A549 treated with ZK216348 at 1 μM for 4 hours (cell line): Measurements from ENCODE around the gene CACNG3. TPM values are rescaled to one million over a fixed set of nuclear protein-coding genes. Genes with fewer than 3 reads are reported as not detected.

Experiments used
- total RNA-seq: library from RNA; stranded (reverse); fragments of 200-300 nt; extraction: Qiagen RNA extraction; gene quantifications from 5 replicates; pipeline ENCODE4 v1.2.3, GENCODE V29; 2022; ENCODE audit warnings: low read depth

Gene CACNG3
- total RNA-seq = not detected in 5 replicates

DNA sequence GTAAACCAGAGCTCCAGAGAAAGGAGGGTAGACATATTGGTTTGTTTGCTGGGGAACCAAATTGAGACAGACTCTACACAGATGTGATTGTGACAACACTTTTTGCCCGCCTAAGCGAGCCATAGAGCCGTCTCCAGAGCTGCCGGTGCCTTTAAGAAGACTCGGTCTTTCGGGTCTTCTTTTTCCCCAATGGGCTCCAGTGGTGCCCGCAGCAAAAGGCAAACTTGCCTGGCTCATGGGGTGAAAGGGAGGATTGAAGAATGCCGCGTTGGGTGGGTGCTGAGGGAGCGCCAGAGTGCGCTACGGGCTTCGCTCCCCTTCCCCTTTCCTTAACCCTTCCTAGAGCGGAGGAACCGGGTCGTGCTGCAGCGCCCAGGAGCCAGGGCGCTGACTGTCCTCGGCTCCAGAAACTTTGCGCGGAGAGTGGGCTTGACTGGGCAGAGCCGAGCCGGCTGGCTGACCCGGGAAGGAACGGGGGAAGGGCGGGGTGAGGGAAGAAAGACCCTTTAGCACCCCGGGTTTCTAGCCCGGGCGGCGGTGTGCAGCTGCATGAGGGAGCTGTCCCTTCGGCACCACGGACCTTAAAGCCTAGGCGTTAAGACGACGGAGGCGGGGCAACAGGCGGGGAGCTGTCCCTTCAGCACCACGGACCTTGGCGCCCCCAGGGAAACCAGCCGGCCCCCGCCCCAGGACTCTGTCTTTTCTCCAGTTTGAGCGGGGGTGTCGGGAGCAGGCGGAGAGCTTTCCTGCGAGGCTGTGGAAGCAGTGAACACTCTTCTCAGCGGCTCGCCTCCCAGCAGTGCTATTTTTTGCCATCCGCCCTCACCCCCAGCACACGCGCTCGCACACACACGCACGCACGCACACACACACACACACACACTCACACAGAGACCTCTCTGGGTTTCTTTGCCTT lies at the start of gene CACNG3:
TSS of gene CACNG3 (plus strand) at position 880 of the 916 bp plus-strand sequence. CDS start 420 bp downstream, outside the sequence.

